ENCODE data around the gene KCNQ5.

DNA sequence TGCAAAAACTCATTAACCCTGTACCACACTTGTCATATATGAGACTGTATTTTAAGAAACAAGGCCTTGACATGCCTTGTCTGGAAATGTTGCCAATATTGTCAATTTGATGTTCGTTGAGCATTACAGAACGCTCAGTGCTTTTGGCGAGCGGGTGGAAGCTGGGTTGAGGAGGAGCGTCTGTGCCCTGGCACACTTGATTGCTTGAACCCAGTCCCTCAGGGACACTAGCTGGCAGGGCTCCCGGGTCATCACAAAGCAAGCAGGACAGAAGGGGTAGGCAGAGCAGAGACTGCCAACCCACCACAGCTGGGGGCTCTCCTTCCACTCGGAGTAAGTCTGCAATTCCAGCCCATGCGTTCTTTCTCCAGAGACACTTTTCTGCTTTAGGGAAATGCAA is 317.1 kb downstream of the KCNQ5 start:
- TF ChIP-seq, protein P1, sequence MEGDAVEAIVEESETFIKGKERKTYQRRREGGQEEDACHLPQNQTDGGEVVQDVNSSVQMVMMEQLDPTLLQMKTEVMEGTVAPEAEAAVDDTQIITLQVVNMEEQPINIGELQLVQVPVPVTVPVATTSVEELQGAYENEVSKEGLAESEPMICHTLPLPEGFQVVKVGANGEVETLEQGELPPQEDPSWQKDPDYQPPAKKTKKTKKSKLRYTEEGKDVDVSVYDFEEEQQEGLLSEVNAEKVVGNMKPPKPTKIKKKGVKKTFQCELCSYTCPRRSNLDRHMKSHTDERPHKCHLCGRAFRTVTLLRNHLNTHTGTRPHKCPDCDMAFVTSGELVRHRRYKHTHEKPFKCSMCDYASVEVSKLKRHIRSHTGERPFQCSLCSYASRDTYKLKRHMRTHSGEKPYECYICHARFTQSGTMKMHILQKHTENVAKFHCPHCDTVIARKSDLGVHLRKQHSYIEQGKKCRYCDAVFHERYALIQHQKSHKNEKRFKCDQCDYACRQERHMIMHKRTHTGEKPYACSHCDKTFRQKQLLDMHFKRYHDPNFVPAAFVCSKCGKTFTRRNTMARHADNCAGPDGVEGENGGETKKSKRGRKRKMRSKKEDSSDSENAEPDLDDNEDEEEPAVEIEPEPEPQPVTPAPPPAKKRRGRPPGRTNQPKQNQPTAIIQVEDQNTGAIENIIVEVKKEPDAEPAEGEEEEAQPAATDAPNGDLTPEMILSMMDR (tag by site-specific recombination; IDR thresholded peaks at IDR 0.05): no peak
- TF ChIP-seq ZNF785 (tag by site-specific recombination; IDR thresholded peaks at IDR 0.05): no peak
- no peak for TF ChIP-seq ZNF404 (tag by site-specific recombination; IDR thresholded peaks at IDR 0.05)
- TF ChIP-seq, protein P2, sequence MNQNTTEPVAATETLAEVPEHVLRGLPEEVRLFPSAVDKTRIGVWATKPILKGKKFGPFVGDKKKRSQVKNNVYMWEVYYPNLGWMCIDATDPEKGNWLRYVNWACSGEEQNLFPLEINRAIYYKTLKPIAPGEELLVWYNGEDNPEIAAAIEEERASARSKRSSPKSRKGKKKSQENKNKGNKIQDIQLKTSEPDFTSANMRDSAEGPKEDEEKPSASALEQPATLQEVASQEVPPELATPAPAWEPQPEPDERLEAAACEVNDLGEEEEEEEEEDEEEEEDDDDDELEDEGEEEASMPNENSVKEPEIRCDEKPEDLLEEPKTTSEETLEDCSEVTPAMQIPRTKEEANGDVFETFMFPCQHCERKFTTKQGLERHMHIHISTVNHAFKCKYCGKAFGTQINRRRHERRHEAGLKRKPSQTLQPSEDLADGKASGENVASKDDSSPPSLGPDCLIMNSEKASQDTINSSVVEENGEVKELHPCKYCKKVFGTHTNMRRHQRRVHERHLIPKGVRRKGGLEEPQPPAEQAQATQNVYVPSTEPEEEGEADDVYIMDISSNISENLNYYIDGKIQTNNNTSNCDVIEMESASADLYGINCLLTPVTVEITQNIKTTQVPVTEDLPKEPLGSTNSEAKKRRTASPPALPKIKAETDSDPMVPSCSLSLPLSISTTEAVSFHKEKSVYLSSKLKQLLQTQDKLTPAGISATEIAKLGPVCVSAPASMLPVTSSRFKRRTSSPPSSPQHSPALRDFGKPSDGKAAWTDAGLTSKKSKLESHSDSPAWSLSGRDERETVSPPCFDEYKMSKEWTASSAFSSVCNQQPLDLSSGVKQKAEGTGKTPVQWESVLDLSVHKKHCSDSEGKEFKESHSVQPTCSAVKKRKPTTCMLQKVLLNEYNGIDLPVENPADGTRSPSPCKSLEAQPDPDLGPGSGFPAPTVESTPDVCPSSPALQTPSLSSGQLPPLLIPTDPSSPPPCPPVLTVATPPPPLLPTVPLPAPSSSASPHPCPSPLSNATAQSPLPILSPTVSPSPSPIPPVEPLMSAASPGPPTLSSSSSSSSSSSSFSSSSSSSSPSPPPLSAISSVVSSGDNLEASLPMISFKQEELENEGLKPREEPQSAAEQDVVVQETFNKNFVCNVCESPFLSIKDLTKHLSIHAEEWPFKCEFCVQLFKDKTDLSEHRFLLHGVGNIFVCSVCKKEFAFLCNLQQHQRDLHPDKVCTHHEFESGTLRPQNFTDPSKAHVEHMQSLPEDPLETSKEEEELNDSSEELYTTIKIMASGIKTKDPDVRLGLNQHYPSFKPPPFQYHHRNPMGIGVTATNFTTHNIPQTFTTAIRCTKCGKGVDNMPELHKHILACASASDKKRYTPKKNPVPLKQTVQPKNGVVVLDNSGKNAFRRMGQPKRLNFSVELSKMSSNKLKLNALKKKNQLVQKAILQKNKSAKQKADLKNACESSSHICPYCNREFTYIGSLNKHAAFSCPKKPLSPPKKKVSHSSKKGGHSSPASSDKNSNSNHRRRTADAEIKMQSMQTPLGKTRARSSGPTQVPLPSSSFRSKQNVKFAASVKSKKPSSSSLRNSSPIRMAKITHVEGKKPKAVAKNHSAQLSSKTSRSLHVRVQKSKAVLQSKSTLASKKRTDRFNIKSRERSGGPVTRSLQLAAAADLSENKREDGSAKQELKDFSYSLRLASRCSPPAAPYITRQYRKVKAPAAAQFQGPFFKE (tag by site-specific recombination; IDR thresholded peaks at IDR 0.05; ENCODE audit: borderline replicate concordance): no peak

Measured in HEK293 (cell line).